Esophagus muscularis mucosa (tissue), 4 donors: ENCODE results near the gene TFCP2. TPM values are rescaled to one million over a fixed set of nuclear protein-coding genes. Genes with fewer than 3 reads are reported as not detected.

Experiments
- DNase-seq: peaks from one replicate; pipeline ENCODE4 v3.0.0-alpha.2; 2017; ENCODE audit errors: extremely low spot score
- H3K27ac ChIP-seq, 4 donors: fragments of 200-600 bp; sonication (generic); replicated peaks in 1 of 4; 1 replicate in 3 of 4; 2 replicates in 1 of 4; pipeline ENCODE4 v1.5.1; 2016 to 2019; ENCODE audit warnings: mild to moderate bottlenecking in 1 of 4
- H3K27me3 ChIP-seq, 4 donors: fragments of 200-600 bp; sonication (generic); one replicate each; pipeline versions ENCODE4 v1.5.1 to v1.6.0; 2016 to 2019
- H3K36me3 ChIP-seq, 4 donors: fragments of 200-600 bp; sonication (generic); one replicate each; pipeline ENCODE4 v1.5.1; 2016 to 2019
- H3K4me1 ChIP-seq, 4 donors: fragments of 200-600 bp; sonication (generic); one replicate each; pipeline ENCODE4 v1.5.1; 2016 to 2019
- H3K4me3 ChIP-seq, 4 donors: fragments of 200-600 bp; sonication (generic); 1 replicate in 2 of 4; 2 replicates in 2 of 4; pipeline ENCODE4 v1.5.1; 2016 to 2019; ENCODE audit warnings: mild to moderate bottlenecking in 4 of 4, moderate library complexity in 1 of 4
- H3K9me3 ChIP-seq, 4 donors: fragments of 200-600 bp; sonication (generic); 1 replicate in 3 of 4; 2 replicates in 1 of 4; pipeline ENCODE4 v1.5.1; 2016 to 2019
- CTCF ChIP-seq, 3 experiments: fragments of 200-600 bp in 2 of 3; fragments of 450-650 bp in 1 of 3; sonication (generic) in 2 of 3; IDR thresholded peaks; one replicate each; pipeline ENCODE4 v1.5.1; 2017 to 2019; ENCODE audit warnings: antibody characterized with exemption in 3 of 3, mild to moderate bottlenecking in 2 of 3, moderate library complexity in 1 of 3
- EP300 ChIP-seq: sonication (generic); formaldehyde crosslinking; IDR thresholded peaks from one replicate; pipeline ENCODE4 v1.6.1; 2017; ENCODE audit warnings: antibody characterized with exemption
- POLR2A ChIP-seq: fragments of 450-650 bp; IDR thresholded peaks from one replicate; pipeline ENCODE4 v1.6.1; 2017; ENCODE audit warnings: antibody characterized with exemption, moderate library complexity, mild to moderate bottlenecking, low read depth
- POLR2AphosphoS5 ChIP-seq, 2 donors: sonication (generic); formaldehyde crosslinking; IDR thresholded peaks; one replicate each; pipeline ENCODE4 v1.6.1; 2017; ENCODE audit warnings: antibody characterized with exemption in 2 of 2
- WGBS: methylation state at CpG from one replicate; pipeline ENCODE4 v1.1.5; 2018; 5-methylcytosine and 5-hydroxymethylcytosine counted together
- intact Hi-C: fragments of 100-400 bp; cut with DNase I; formaldehyde crosslinking; loops from one replicate; pipeline ENCODE4 v1.15.1; 2023
- total RNA-seq, 4 donors: library from RNA; depleted of rRNA; stranded (reverse); fragments of >200 nt; gene quantifications; one replicate each; pipeline versions ENCODE4 v1.1.0 to v1.2.1, GENCODE V29; 2016

Gene TFCP2
- total RNA-seq, 4 donors from 2014 or later: 11.3 to 16.2 (median 15.2) TPM

GRCh38 chr12:51214895-51215294 is 42.0 kb upstream of the TFCP2 start:
- Histone ChIP-seq H3K4me3 (no peak overlapping the region), H3K4me1 (peaks cover 17 to 29% (median 24%) of the 10 kb centered on the region in 4 donors), H3K36me3 (peaks cover 0 to 14% (median 6%) of the 10 kb centered on the region in 4 donors), H3K27me3 (no peaks in the 10 kb centered on the region), H3K9me3 (no peaks in the 10 kb centered on the region), H3K27ac (no peak overlapping the region)
- 94% methylated on average over 5 of the region's 5 CpGs for WGBS
- TF ChIP-seq CTCF (IDR thresholded peaks at IDR 0.05) (no peak), POLR2AphosphoS5 (IDR thresholded peaks at IDR 0.05) (no peak), EP300 (no peak), POLR2A (no peak)
- DNase-seq: no peak
- intact Hi-C loops: loop anchor here (5.0 kb wide), 2 partner anchors 43 to 133 kb away; partner anchors contain the start of genes CSRNP2 and TFCP2

DNA sequence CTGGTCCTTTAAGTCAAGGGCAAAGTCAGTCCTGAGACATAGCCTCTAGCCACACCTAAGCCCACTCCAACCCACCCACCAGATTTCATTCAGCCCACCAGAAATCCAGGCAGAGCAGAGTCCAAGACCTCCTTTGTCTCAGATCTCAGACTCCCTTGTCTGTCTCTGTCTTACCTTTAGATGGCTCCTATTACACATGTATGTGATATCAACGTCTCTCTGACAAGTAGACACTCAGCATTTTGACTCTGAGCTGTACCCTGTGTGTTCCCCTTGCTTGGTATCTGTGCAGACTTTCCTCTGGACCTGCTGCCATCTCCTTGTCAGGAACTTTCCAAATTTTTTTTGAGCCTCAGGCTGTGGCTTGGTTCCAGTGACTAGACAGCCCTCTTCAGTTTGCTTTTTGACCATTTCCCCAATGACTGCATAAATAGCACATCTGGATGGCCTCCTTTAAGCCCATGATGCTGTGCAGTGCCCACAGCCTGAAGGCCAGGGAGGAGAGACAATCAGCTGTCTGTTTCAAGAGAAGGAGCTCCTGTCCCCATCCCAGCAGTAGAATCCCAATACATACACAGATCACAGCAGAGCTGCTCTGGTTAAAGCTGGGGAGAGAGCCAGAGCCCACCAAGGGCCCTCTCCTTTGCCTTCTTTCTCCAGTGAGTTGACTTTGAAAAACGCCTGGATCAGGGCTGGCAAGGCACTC is 37.9 kb upstream of the TFCP2 start:
- H3K27ac ChIP-seq: no peak overlapping the region
- H3K36me3 ChIP-seq: peaks cover 0 to 37% (median 17%) of the 10 kb centered on the region in 4 donors
- 89% methylated on average over 2 of the region's 2 CpGs for WGBS
- DNase-seq: no peak
- intact Hi-C loops: no loop called here
- TF ChIP-seq POLR2AphosphoS5 (IDR thresholded peaks at IDR 0.05): no peak
- TF ChIP-seq POLR2A: no peak
- no peak for TF ChIP-seq EP300
- TF ChIP-seq CTCF (IDR thresholded peaks at IDR 0.05): no peak
- H3K4me3 ChIP-seq: no peak overlapping the region
- no peaks in the 10 kb centered on the region for H3K27me3 ChIP-seq
- no peaks in the 10 kb centered on the region for H3K9me3 ChIP-seq
- peaks cover 0 to 3% (median under 1%) of the 10 kb centered on the region in 4 donors for H3K4me1 ChIP-seq

- no peaks in the 10 kb centered on the region for H3K27me3 ChIP-seq
- no peaks in the 10 kb centered on the region for H3K9me3 ChIP-seq
- intact Hi-C loops: no loop called here
- no peak for DNase-seq
- no peak overlapping the region for H3K4me3 ChIP-seq
- WGBS: 95% methylated on average over 2 of the region's 2 CpGs
- H3K27ac ChIP-seq: no peak overlapping the region
- TF ChIP-seq POLR2A (no peak), POLR2AphosphoS5 (IDR thresholded peaks at IDR 0.05) (no peak), EP300 (no peak), CTCF (IDR thresholded peaks at IDR 0.05) (no peak)
- H3K4me1 ChIP-seq: no peaks in the 10 kb centered on the region
- H3K36me3 ChIP-seq: peaks cover 0 to 36% (median 17%) of the 10 kb centered on the region in 4 donors
These were observed 36.3 kb upstream of the TFCP2 start for GRCh38 chr12:51209259-51209658.

DNA sequence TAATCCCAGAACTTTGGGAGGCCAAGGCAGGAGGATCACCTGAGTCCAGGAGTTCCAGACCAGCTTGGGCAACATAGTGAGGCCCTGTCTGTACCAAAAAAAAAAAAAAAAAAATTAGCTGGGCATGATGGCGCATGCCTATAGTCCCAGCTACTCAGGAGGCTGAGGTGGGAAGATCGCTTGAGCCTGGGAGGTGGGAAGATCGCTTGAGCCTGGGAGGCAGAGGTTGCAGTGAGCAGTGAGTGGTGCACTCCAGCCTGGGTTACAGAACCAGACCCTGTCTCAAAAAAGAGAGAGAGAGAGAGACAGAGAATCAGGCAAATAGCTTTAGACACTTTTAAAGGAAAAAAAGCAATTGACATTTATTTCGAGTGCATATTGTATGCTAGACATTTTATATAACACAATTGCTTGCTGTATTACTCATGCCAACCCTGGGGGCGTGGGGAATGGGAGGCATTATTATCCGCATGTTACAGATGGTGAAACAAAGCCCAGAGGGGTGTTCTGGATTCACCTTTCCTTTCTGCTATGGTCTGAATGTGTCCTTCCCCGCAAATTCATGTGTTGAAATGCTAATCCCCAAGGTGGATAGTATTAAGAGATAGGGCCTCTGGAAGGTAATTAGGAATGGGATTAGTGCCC is 35.2 kb upstream of the TFCP2 start:
- H3K4me3 ChIP-seq: no peak overlapping the region
- H3K27ac ChIP-seq: no peak overlapping the region
- no peaks in the 10 kb centered on the region for H3K4me1 ChIP-seq
- 84% methylated on average over 7 of the region's 7 CpGs for WGBS
- H3K27me3 ChIP-seq: no peaks in the 10 kb centered on the region
- peaks cover 9 to 43% (median 21%) of the 10 kb centered on the region in 4 donors for H3K36me3 ChIP-seq
- no peak for DNase-seq
- H3K9me3 ChIP-seq: no peaks in the 10 kb centered on the region
- intact Hi-C loops: no loop called here
- no peak for TF ChIP-seq POLR2AphosphoS5 (IDR thresholded peaks at IDR 0.05)
- TF ChIP-seq EP300: no peak
- no peak for TF ChIP-seq CTCF (IDR thresholded peaks at IDR 0.05)
- no peak for TF ChIP-seq POLR2A
